ENCODE measurements around the gene PHF10. TPM values are rescaled to one million over a fixed set of nuclear protein-coding genes. Genes with fewer than 3 reads are reported as not detected.
A peak's percentile ranks its signal among the peaks of the same experiment; 100 is the strongest.
"Not testable (repeated sequence)": the region's sequence is repeated elsewhere in the genome, so short reads cannot be mapped to it uniquely, and the experiment has no call there.

PHF10 gene
- total RNA-seq, 4 donors from 2014 or later, result 25.8 to 67.9 (median 31.5) TPM

GRCh38 chr6:169697115-169697514 lies 27.2 kb downstream of the PHF10 start:
- not testable (repeated sequence) for DNase-seq, H3K4me3 ChIP-seq, H3K9me3 ChIP-seq, H3K27me3 ChIP-seq
- WGBS, 2 donors, result 88 to 93% methylated on average over 4 to 9 of the region's 10 CpGs
- TF ChIP-seq CTCF (IDR thresholded peaks at IDR 0.05), result peak in 3 of 6 experiments; percentile 13 to 29 (median 22)
- Histone ChIP-seq H3K4me1 (peaks cover 15 to 43% (median 29%) of the 10 kb centered on the region in 3 donors), H3K27ac (peak overlapping the region; percentile 53 to 86 (median 76)), H3K36me3 (peaks cover 0 to 15% (median 0%) of the 10 kb centered on the region in 3 donors)
- intact Hi-C loops (cut with DNase I), result loop anchor here (5.0 kb wide), 1 partner anchor 55 kb away; the partner anchor contains the start of genes DYNLT2 and ERMARD

GRCh38 chr6:169695131-169695530 lies 29.2 kb downstream of the PHF10 start:
- Histone ChIP-seq H3K4me1 (peaks cover 4 to 31% (median 20%) of the 10 kb centered on the region in 3 donors), H3K9me3 (no peaks in the 10 kb centered on the region), H3K27me3 (no peaks in the 10 kb centered on the region), H3K27ac (no peak overlapping the region), H3K36me3 (peaks cover 0 to 15% (median 0%) of the 10 kb centered on the region in 3 donors), H3K4me3 (no peak overlapping the region)
- DNase-seq, result no peak
- 84 to 88% methylated on average over 5 of the region's 5 CpGs for WGBS, 2 donors
- intact Hi-C loops (cut with DNase I), result loop anchor here (5.0 kb wide), 1 partner anchor 57 kb away; the partner anchor contains the start of genes DYNLT2 and ERMARD
- no peak for TF ChIP-seq CTCF (IDR thresholded peaks at IDR 0.05)
- no peak for TF ChIP-seq POLR2A (IDR thresholded peaks at IDR 0.05)

- WGBS, 2 donors, result 89 to 90% methylated on average over 2 to 3 of the region's 3 CpGs
- H3K9me3 ChIP-seq, result no peaks in the 10 kb centered on the region
- no peak for DNase-seq
- H3K27me3 ChIP-seq, result no peaks in the 10 kb centered on the region
- peaks cover 0 to 31% (median 2%) of the 10 kb centered on the region in 3 donors for H3K36me3 ChIP-seq
- TF ChIP-seq POLR2A (IDR thresholded peaks at IDR 0.05), result no peak
- no peak for TF ChIP-seq CTCF (IDR thresholded peaks at IDR 0.05)
- no peak overlapping the region for H3K4me3 ChIP-seq
- intact Hi-C loops (cut with DNase I), result no loop called here
- peaks cover 0 to 6% (median 5%) of the 10 kb centered on the region in 3 donors for H3K4me1 ChIP-seq
- no peak overlapping the region for H3K27ac ChIP-seq
These were observed 31.8 kb downstream of the PHF10 start for GRCh38 chr6:169692516-169692915.

- Histone ChIP-seq H3K27me3 (no peaks in the 10 kb centered on the region), H3K4me1 (peaks cover 0 to 4% (median 0%) of the 10 kb centered on the region in 3 donors), H3K9me3 (peaks cover 0 to 1% (median 0%) of the 10 kb centered on the region in 3 donors), H3K27ac (no peak overlapping the region), H3K4me3 (no peak overlapping the region), H3K36me3 (peaks cover 0 to 39% (median 6%) of the 10 kb centered on the region in 3 donors)
- TF ChIP-seq POLR2A (IDR thresholded peaks at IDR 0.05) (no peak), CTCF (IDR thresholded peaks at IDR 0.05) (no peak)
- DNase-seq, result no peak
- 89 to 98% methylated on average over 2 of the region's 2 CpGs for WGBS, 2 donors
- intact Hi-C loops (cut with DNase I), result no loop called here
These were observed 33.0 kb downstream of the PHF10 start for GRCh38 chr6:169691260-169691659.

GRCh38 chr6:169689287-169689686 lies 35.0 kb downstream of the PHF10 start:
- Histone ChIP-seq H3K4me3 (no peak overlapping the region), H3K27me3 (no peaks in the 10 kb centered on the region), H3K4me1 (peaks cover 0 to 4% (median 1%) of the 10 kb centered on the region in 3 donors), H3K36me3 (peaks cover 0 to 51% (median 6%) of the 10 kb centered on the region in 3 donors), H3K27ac (peak overlapping the region in 1 of 4 donors; percentile 53), H3K9me3 (peaks cover 0 to 11% (median 8%) of the 10 kb centered on the region in 3 donors)
- intact Hi-C loops (cut with DNase I), result no loop called here
- WGBS, 2 donors, result 48 to 55% methylated on average over 6 of the region's 6 CpGs
- TF ChIP-seq POLR2A (IDR thresholded peaks at IDR 0.05) (no peak), CTCF (IDR thresholded peaks at IDR 0.05) (no peak)
- no peak for DNase-seq
